Transverse colon (tissue), 4 donors: ENCODE measurements around the gene C1QL1. TPM values are rescaled to one million over a fixed set of nuclear protein-coding genes. Genes with fewer than 3 reads are reported as not detected.

Experiments used
- DNase-seq: peaks from one replicate; pipeline ENCODE4 v3.0.0-alpha.2; 2019
- H3K27ac ChIP-seq, 4 donors: fragments of 200-600 bp; sonication (generic); 2 replicates each; pipeline ENCODE4 v1.5.1; 2016 to 2018; ENCODE audit warnings: inconsistent platforms in 4 of 4
- H3K27me3 ChIP-seq: fragments of 200-600 bp; sonication (generic); 2 replicates; pipeline ENCODE4 v1.5.1; 2017; ENCODE audit warnings: inconsistent platforms
- H3K36me3 ChIP-seq, 4 donors: fragments of 200-600 bp; sonication (generic); 2 replicates each; pipeline ENCODE4 v1.5.1; 2017 to 2019; ENCODE audit warnings: inconsistent platforms in 4 of 4
- H3K4me1 ChIP-seq, 4 donors: fragments of 200-600 bp; sonication (generic); 2 replicates each; pipeline ENCODE4 v1.5.1; 2017 to 2020; ENCODE audit warnings: inconsistent platforms in 4 of 4
- H3K4me3 ChIP-seq, 4 donors: fragments of 200-600 bp; sonication (generic); 1 replicate in 1 of 4; 2 replicates in 3 of 4; pipeline versions ENCODE4 v1.5.1 to v1.6.1; 2017 to 2019; ENCODE audit warnings: inconsistent platforms in 4 of 4
- H3K9me3 ChIP-seq, 2 donors: fragments of 200-600 bp; sonication (generic); 2 replicates each; pipeline ENCODE4 v1.5.1; 2017 to 2019; ENCODE audit warnings: inconsistent platforms in 2 of 2
- CTCF ChIP-seq, 5 experiments: fragments of 200-600 bp in 3 of 5; fragments of 450-650 bp in 2 of 5; sonication (generic) in 3 of 5; IDR thresholded peaks; 1 replicate in 2 of 5; 2 replicates in 3 of 5; pipeline ENCODE4 v1.5.1; 2016 to 2017; ENCODE audit warnings: antibody characterized with exemption in 5 of 5, inconsistent platforms in 3 of 5, mild to moderate bottlenecking in 2 of 5, moderate library complexity in 1 of 5
- EP300 ChIP-seq: sonication (generic); formaldehyde crosslinking; IDR thresholded peaks from one replicate; pipeline ENCODE4 v1.6.1; 2017; ENCODE audit warnings: antibody characterized with exemption, low read depth
- POLR2A ChIP-seq: fragments of 450-650 bp; IDR thresholded peaks from one replicate; pipeline ENCODE4 v1.6.1; 2016; ENCODE audit warnings: antibody characterized with exemption, mild to moderate bottlenecking, moderate library complexity
- POLR2AphosphoS5 ChIP-seq, 3 donors: sonication (generic); formaldehyde crosslinking; IDR thresholded peaks; one replicate each; pipeline ENCODE4 v1.6.1; 2016; ENCODE audit warnings: antibody characterized with exemption in 3 of 3
- WGBS, 2 donors: methylation state at CpG; one replicate each; pipeline ENCODE4 v1.1.5; 2018; ENCODE audit warnings: low coverage in 1 of 2; 5-methylcytosine and 5-hydroxymethylcytosine counted together
- in situ Hi-C, 4 donors: fragments of 200-750 bp; cut with MboI; loops; one replicate each; pipeline versions ENCODE4 v1.15.0 to v1.15.1; 2017; ENCODE audit warnings: low sequenced_read_pairs in 3 of 4, low pct_ligation_motif_present in 1 of 4, low pct_unique_long_range_greater_than_20kb in 1 of 4
- intact Hi-C: fragments of 100-400 bp; cut with DNase I; formaldehyde crosslinking; loops from one replicate; pipeline ENCODE4 v1.15.1; 2023; ENCODE audit warnings: low total_unique reads
- total RNA-seq, 4 donors: library from RNA; depleted of rRNA; stranded (reverse); fragments of >200 nt; gene quantifications; one replicate each; pipeline ENCODE4 v1.1.0, GENCODE V29; 2016

The C1QL1 gene
- total RNA-seq, 4 donors from 2014 or later, result 0.55 to 6.8 (median 1.1) TPM; not detected in 1

- Histone ChIP-seq H3K36me3 (no peaks in the 10 kb centered on the region), H3K4me1 (no peaks in the 10 kb centered on the region), H3K27me3 (no peaks in the 10 kb centered on the region), H3K9me3 (no peaks in the 10 kb centered on the region), H3K4me3 (no peak overlapping the region), H3K27ac (no peak overlapping the region)
- intact Hi-C loops (no loop called here), in situ Hi-C loops (no loop called here)
- WGBS, 2 donors, result 85 to 100% methylated on average over 3 of the region's 3 CpGs
- DNase-seq, result no peak
- TF ChIP-seq CTCF (IDR thresholded peaks at IDR 0.05) (no peak), POLR2A (no peak), POLR2AphosphoS5 (IDR thresholded peaks at IDR 0.05) (no peak), EP300 (no peak)
Measured at GRCh38 chr17:44999433-44999832, 31.3 kb upstream of the C1QL1 start.

GRCh38 chr17:44998646-44999045 lies 30.5 kb upstream of the C1QL1 start:
- no peak for TF ChIP-seq EP300
- no peak for TF ChIP-seq POLR2AphosphoS5 (IDR thresholded peaks at IDR 0.05)
- TF ChIP-seq CTCF (IDR thresholded peaks at IDR 0.05), result no peak
- TF ChIP-seq POLR2A, result no peak
- no peak overlapping the region for H3K4me3 ChIP-seq
- no peaks in the 10 kb centered on the region for H3K4me1 ChIP-seq
- H3K36me3 ChIP-seq, result no peaks in the 10 kb centered on the region
- H3K27me3 ChIP-seq, result no peaks in the 10 kb centered on the region
- intact Hi-C loops (no loop called here), in situ Hi-C loops (no loop called here)
- no peak for DNase-seq
- no peaks in the 10 kb centered on the region for H3K9me3 ChIP-seq
- H3K27ac ChIP-seq, result no peak overlapping the region

GRCh38 chr17:44997733-44998520 lies 29.8 kb upstream of the C1QL1 start:
- intact Hi-C loops, result no loop called here
- WGBS, 2 donors, result 54% methylated on average over 7 of the region's 7 CpGs; no CpG with 5 or more reads in 1 of the 2 donors
- no peak for DNase-seq

GRCh38 chr17:44996304-44996703 lies 28.2 kb upstream of the C1QL1 start:
- no peak for DNase-seq
- Histone ChIP-seq H3K9me3 (no peaks in the 10 kb centered on the region), H3K27me3 (no peaks in the 10 kb centered on the region), H3K27ac (no peak overlapping the region), H3K4me1 (no peaks in the 10 kb centered on the region), H3K36me3 (no peaks in the 10 kb centered on the region), H3K4me3 (no peak overlapping the region)
- WGBS, 2 donors, result 20 to 77% methylated on average over 1 to 10 of the region's 10 CpGs
- intact Hi-C loops (no loop called here), in situ Hi-C loops (no loop called here)
- TF ChIP-seq CTCF (IDR thresholded peaks at IDR 0.05) (no peak), POLR2A (no peak), POLR2AphosphoS5 (IDR thresholded peaks at IDR 0.05) (no peak), EP300 (no peak)

More at GRCh38 chr17:44997733-44998520, 29.8 kb upstream of the C1QL1 start:
- H3K9me3 ChIP-seq, result no peaks in the 10 kb centered on the region
- H3K4me1 ChIP-seq, result no peaks in the 10 kb centered on the region
- TF ChIP-seq POLR2A, result no peak
- TF ChIP-seq EP300, result no peak
- no peak for TF ChIP-seq CTCF (IDR thresholded peaks at IDR 0.05)
- no peak for TF ChIP-seq POLR2AphosphoS5 (IDR thresholded peaks at IDR 0.05)
- H3K36me3 ChIP-seq, result no peaks in the 10 kb centered on the region
- in situ Hi-C loops, result no loop called here
- no peak overlapping the region for H3K27ac ChIP-seq
- no peak overlapping the region for H3K4me3 ChIP-seq
- H3K27me3 ChIP-seq, result no peaks in the 10 kb centered on the region
